SKM-1 treated with dmso at 0.1 percent for 144 hours (cell line): ENCODE measurements around the gene TRABD2B.

Source experiments
- DNase-seq: peaks from one replicate; lab custom pipeline; 2025; ENCODE audit not compliant: unreplicated experiment; lab: John Stamatoyannopoulos, UW

Gene TRABD2B

GRCh38 chr1:47914218-47914938 is 82.8 kb downstream of the TRABD2B start:
- no peak for DNase-seq

GRCh38 chr1:47913225-47913823 is 83.9 kb downstream of the TRABD2B start:
- DNase-seq: no peak

GRCh38 chr1:47912756-47913155 is 84.4 kb downstream of the TRABD2B start:
- DNase-seq: no peak

- DNase-seq: no peak
Measured at GRCh38 chr1:47911892-47912291, 85.3 kb downstream of the TRABD2B start.

- no peak for DNase-seq
Measured at GRCh38 chr1:47911424-47911823, 85.8 kb downstream of the TRABD2B start.

GRCh38 chr1:47908258-47908657 is 88.9 kb downstream of the TRABD2B start:
- DNase-seq: no peak

- DNase-seq: no peak
Measured at GRCh38 chr1:47907177-47907528, 90.0 kb downstream of the TRABD2B start.

- DNase-seq: no peak
Measured at GRCh38 chr1:47906527-47907176, 90.5 kb downstream of the TRABD2B start.

- no peak for DNase-seq
Measured at GRCh38 chr1:47906009-47906432, 91.2 kb downstream of the TRABD2B start.

- DNase-seq: no peak
Measured at GRCh38 chr1:47903723-47904122, 93.5 kb downstream of the TRABD2B start.

GRCh38 chr1:47901001-47901575 is 96.1 kb downstream of the TRABD2B start:
- DNase-seq: no peak

GRCh38 chr1:47898133-47898845 is 98.9 kb downstream of the TRABD2B start:
- no peak for DNase-seq

GRCh38 chr1:47895279-47896125 is 101.7 kb downstream of the TRABD2B start:
- no peak for DNase-seq

GRCh38 chr1:47894410-47895278 is 102.5 kb downstream of the TRABD2B start:
- DNase-seq: no peak

GRCh38 chr1:47893412-47893811 is 103.8 kb downstream of the TRABD2B start:
- no peak for DNase-seq

- no peak for DNase-seq
Measured at GRCh38 chr1:47890779-47891178, 106.4 kb downstream of the TRABD2B start.

- no peak for DNase-seq
Measured at GRCh38 chr1:47888294-47888629, 108.9 kb downstream of the TRABD2B start.

- no peak for DNase-seq
Measured at GRCh38 chr1:47887475-47888293, 109.5 kb downstream of the TRABD2B start.

- DNase-seq: no peak
Measured at GRCh38 chr1:47887060-47887459, 110.1 kb downstream of the TRABD2B start.
